ENCODE data around the gene PCMTD2.

DNA sequence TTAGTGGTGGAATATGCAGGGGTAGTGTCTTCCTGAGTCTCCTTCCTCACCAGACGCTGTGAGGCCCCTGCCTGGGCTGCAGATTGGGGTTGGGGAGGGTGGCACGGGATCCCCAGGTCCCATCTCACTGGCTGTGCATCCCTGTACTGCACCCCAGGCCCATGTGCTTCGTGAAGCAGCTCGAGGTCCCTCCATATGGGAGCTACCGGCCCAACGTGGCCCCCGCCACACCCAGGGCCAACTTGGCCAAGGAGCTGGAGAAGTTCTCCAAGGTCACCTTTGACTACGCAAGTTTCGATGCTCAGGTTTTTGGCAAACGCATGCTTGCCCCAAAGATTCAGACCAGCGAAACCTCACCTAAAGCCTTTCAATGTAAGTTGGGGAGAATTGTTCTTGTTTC lies 38.6 kb upstream of the PCMTD2 start:
- no peak for TF ChIP-seq POLR2A (IDR thresholded peaks at IDR 0.05)
- TF ChIP-seq, protein P1, sequence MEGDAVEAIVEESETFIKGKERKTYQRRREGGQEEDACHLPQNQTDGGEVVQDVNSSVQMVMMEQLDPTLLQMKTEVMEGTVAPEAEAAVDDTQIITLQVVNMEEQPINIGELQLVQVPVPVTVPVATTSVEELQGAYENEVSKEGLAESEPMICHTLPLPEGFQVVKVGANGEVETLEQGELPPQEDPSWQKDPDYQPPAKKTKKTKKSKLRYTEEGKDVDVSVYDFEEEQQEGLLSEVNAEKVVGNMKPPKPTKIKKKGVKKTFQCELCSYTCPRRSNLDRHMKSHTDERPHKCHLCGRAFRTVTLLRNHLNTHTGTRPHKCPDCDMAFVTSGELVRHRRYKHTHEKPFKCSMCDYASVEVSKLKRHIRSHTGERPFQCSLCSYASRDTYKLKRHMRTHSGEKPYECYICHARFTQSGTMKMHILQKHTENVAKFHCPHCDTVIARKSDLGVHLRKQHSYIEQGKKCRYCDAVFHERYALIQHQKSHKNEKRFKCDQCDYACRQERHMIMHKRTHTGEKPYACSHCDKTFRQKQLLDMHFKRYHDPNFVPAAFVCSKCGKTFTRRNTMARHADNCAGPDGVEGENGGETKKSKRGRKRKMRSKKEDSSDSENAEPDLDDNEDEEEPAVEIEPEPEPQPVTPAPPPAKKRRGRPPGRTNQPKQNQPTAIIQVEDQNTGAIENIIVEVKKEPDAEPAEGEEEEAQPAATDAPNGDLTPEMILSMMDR (IDR thresholded peaks at IDR 0.05) = no peak
